Measurements from ENCODE around the gene BBLN. TPM values are rescaled to one million over a fixed set of nuclear protein-coding genes. Genes with fewer than 3 reads are reported as not detected.

Gene BBLN
- total RNA-seq, 6 experiments from 2014 or later, result 45.7 to 63.2 (median 50.5) TPM

GRCh38 chr9:128151309-128152132, 8.5 kb upstream of the BBLN start:
- Mint-ChIP-seq H3K27me3 (ENCODE audit: insufficient read depth) (peaks cover 34% of the 10 kb centered on the region), H3K9me3 (no peaks in the 10 kb centered on the region), H3K36me3 (ENCODE audit: low read depth) (no peaks in the 10 kb centered on the region), H3K4me3 (no peak overlapping the region), H3K4me1 (ENCODE audit: low read depth) (no peaks in the 10 kb centered on the region), H3K27ac (no peak overlapping the region)
- no peak for TF ChIP-seq CTCF (IDR thresholded peaks at IDR 0.05)
- DNase-seq, result no peak

- H3K27ac Mint-ChIP-seq, result no peak overlapping the region
- no peak for DNase-seq
- H3K9me3 Mint-ChIP-seq, result no peaks in the 10 kb centered on the region
- no peak for TF ChIP-seq CTCF (IDR thresholded peaks at IDR 0.05)
- peaks cover 28% of the 10 kb centered on the region for H3K27me3 Mint-ChIP-seq (ENCODE audit: insufficient read depth)
- H3K36me3 Mint-ChIP-seq (ENCODE audit: low read depth), result no peaks in the 10 kb centered on the region
- H3K4me3 Mint-ChIP-seq, result no peak overlapping the region
- H3K4me1 Mint-ChIP-seq (ENCODE audit: low read depth), result no peaks in the 10 kb centered on the region
Observed at GRCh38 chr9:128152133-128153059, 7.7 kb upstream of the BBLN start.

- no peak for TF ChIP-seq CTCF (IDR thresholded peaks at IDR 0.05)
- Mint-ChIP-seq H3K9me3 (no peaks in the 10 kb centered on the region), H3K27me3 (ENCODE audit: insufficient read depth) (peaks cover 21% of the 10 kb centered on the region), H3K36me3 (ENCODE audit: low read depth) (no peaks in the 10 kb centered on the region), H3K27ac (no peak overlapping the region), H3K4me1 (ENCODE audit: low read depth) (no peaks in the 10 kb centered on the region), H3K4me3 (no peak overlapping the region)
- no peak for DNase-seq
Observed at GRCh38 chr9:128153060-128153946, 6.8 kb upstream of the BBLN start.

GRCh38 chr9:128153947-128154695, 5.9 kb upstream of the BBLN start:
- Mint-ChIP-seq H3K9me3 (no peaks in the 10 kb centered on the region), H3K4me3 (no peak overlapping the region), H3K36me3 (ENCODE audit: low read depth) (no peaks in the 10 kb centered on the region), H3K4me1 (ENCODE audit: low read depth) (no peaks in the 10 kb centered on the region), H3K27me3 (ENCODE audit: insufficient read depth) (peaks cover 21% of the 10 kb centered on the region), H3K27ac (no peak overlapping the region)
- no peak for DNase-seq
- TF ChIP-seq CTCF (IDR thresholded peaks at IDR 0.05), result no peak

Measured in HFFc6 (cell line).